K562 (cell line): Measurements from ENCODE around the gene COA6. TPM values are rescaled to one million over a fixed set of nuclear protein-coding genes. Genes with fewer than 3 reads are reported as not detected.

Source experiments
- AFF1 ChIP-seq, 2 experiments: fragments of 450-650 bp; IDR thresholded peaks; 2 replicates each; pipeline ENCODE4 v1.6.1; 2018; ENCODE audit warnings: mild to moderate bottlenecking in 2 of 2, low read depth in 1 of 2; ENCODE audit not compliant: partially characterized antibody in 2 of 2
- AFF4 ChIP-seq: sonication (generic); formaldehyde crosslinking; IDR thresholded peaks from 2 replicates; pipeline ENCODE4 v1.8.0; 2023; ENCODE audit warnings: mild to moderate bottlenecking, missing genetic modification reagents
- BHLHE40 ChIP-seq: IDR thresholded peaks from 2 replicates; pipeline ENCODE4 v1.6.1; 2011; ENCODE audit warnings: low read length, improper control_type of control experiment
- CBX1 ChIP-seq: sonication (generic); IDR thresholded peaks from 2 replicates; pipeline ENCODE4 v1.6.1; 2016; ENCODE audit warnings: antibody characterized with exemption, low read depth, mild to moderate bottlenecking
- CREBBP ChIP-seq: IDR thresholded peaks from one replicate; pipeline ENCODE4 v1.6.1; 2012; ENCODE audit warnings: low read depth, mild to moderate bottlenecking, control low read depth, inconsistent platforms, low read length
- ELF4 ChIP-seq: fragments of 450-650 bp; formaldehyde crosslinking; IDR thresholded peaks from 2 replicates; pipeline ENCODE4 v1.4.0; 2022; ENCODE audit warnings: missing genetic modification characterization
- HCFC1 ChIP-seq: IDR thresholded peaks from 2 replicates; pipeline ENCODE4 v1.6.1; 2012; ENCODE audit warnings: low read depth, low read length, improper control_type of control experiment
- MAFF ChIP-seq: IDR thresholded peaks from 2 replicates; pipeline ENCODE4 v1.6.1; 2012; ENCODE audit warnings: low read length, improper control_type of control experiment
- MAFG ChIP-seq: fragments of 450-650 bp; conservative IDR thresholded peaks from 2 replicates; pipeline ENCODE4 v1.6.1; 2016; ENCODE audit warnings: missing genetic modification characterization, missing compliant biosample characterization
- MAFK ChIP-seq: IDR thresholded peaks from 2 replicates; pipeline ENCODE4 v1.6.1; 2011; ENCODE audit warnings: low read length, improper control_type of control experiment
- MBD2 ChIP-seq: sonication (generic); IDR thresholded peaks from 2 replicates; pipeline ENCODE4 v1.6.1; 2016; ENCODE audit warnings: low read depth, borderline replicate concordance
- MEF2A ChIP-seq: IDR thresholded peaks from 2 replicates; pipeline ENCODE4 v1.6.1; 2011; ENCODE audit warnings: low read depth, mild to moderate bottlenecking, low read length, moderate library complexity; ENCODE audit not compliant: control insufficient read depth
- NR2C2 ChIP-seq, 2 experiments: fragments of 200-800 bp in 1 of 2; sonication (Bioruptor generic) in 1 of 2; sonication (generic) in 1 of 2; formaldehyde crosslinking in 1 of 2; IDR thresholded peaks; 2 replicates each; pipeline versions ENCODE4 v1.6.1 to v1.8.0; 2016 to 2022; ENCODE audit warnings: mild to moderate bottlenecking in 1 of 2, missing compliant biosample characterization in 1 of 2, missing genetic modification characterization in 1 of 2, missing genetic modification reagents in 1 of 2
- PHF20 ChIP-seq: fragments of 450-650 bp; IDR thresholded peaks from 2 replicates; pipeline ENCODE4 v1.6.1; 2018; ENCODE audit not compliant: partially characterized antibody
- PREB ChIP-seq: sonication (generic); formaldehyde crosslinking; IDR thresholded peaks from 2 replicates; pipeline ENCODE4 v1.8.1; 2023; ENCODE audit warnings: mild to moderate bottlenecking, missing genetic modification reagents
- SMAD4 ChIP-seq: fragments of 250-450 bp; sonication (Bioruptor Pico); conservative IDR thresholded peaks from 2 replicates; pipeline ENCODE4 v1.8.0; 2021; ENCODE audit warnings: inconsistent platforms, mild to moderate bottlenecking, moderate library complexity
- TOE1 ChIP-seq, 2 experiments: fragments of 450-650 bp in 1 of 2; sonication (generic) in 1 of 2; formaldehyde crosslinking in 1 of 2; IDR thresholded peaks; 2 replicates each; pipeline versions ENCODE4 v1.7.1 to v1.8.0; 2016 to 2022; ENCODE audit warnings: borderline replicate concordance in 2 of 2, mild to moderate bottlenecking in 2 of 2, antibody characterized with exemption in 1 of 2, inconsistent platforms in 1 of 2, low read depth in 1 of 2, missing genetic modification reagents in 1 of 2, moderate library complexity in 1 of 2
- ZFP36 ChIP-seq: fragments of 150-350 bp; IDR thresholded peaks from 2 replicates; pipeline ENCODE4 v1.6.1; 2018; ENCODE audit warnings: low read length, low read depth; ENCODE audit not compliant: partially characterized antibody
- ZKSCAN3 ChIP-seq: fragments of 250-450 bp; sonication (Bioruptor Pico); IDR thresholded peaks from 2 replicates; pipeline ENCODE4 v1.4.0; 2020
- ZNF354B ChIP-seq: fragments of 250-450 bp; sonication (Bioruptor Pico); IDR thresholded peaks from 2 replicates; pipeline ENCODE4 v1.4.0; 2020
- polyA plus RNA-seq, 8 experiments: library from polyadenylated mRNA; depleted of rRNA in 4 of 8; stranded (reverse) in 5 of 8; unstranded in 3 of 8; fragments of >200 nt; fragmentation: Nextera tagmentation in 2 of 8; fragmentation: Illumina TruSeq in 1 of 8; extraction: Ambion mirVana in 2 of 8; extraction: Trizol in 1 of 8; gene quantifications; 2 replicates each; pipeline versions ENCODE4 v1.2.1 to v1.2.3, GENCODE V29; 2011 to 2014; ENCODE audit warnings: inconsistent platforms in 1 of 8, missing spikeins in 1 of 8
- total RNA-seq, 7 experiments: library from RNA; depleted of rRNA in 6 of 7; stranded (reverse); fragments of >200 nt in 6 of 7; fragmentation: Illumina TruSeq in 2 of 7; extraction: Trizol in 2 of 7; gene quantifications; 2 replicates each; pipeline versions ENCODE4 v1.2.1 to v1.2.3, GENCODE V29; 2011 to 2021; ENCODE audit warnings: low replicate concordance in 1 of 7

COA6 gene
- total and polyA plus RNA-seq, 9 of the 15 experiments (the other 6 are each of a cell fraction or from before 2014, with no cell fraction given), result 77.7 to 187 (median 134) TPM

- TF ChIP-seq AFF4 (CRISPR knock-in tag) (no peak), MBD2 (no peak), MAFK (peak; percentile 61; the same call in 1 of the 2 replicates), ELF4 (CRISPR knock-in tag) (no peak), ZNF354B (CRISPR knock-in tag) (no peak), MEF2A (no peak), TOE1 (IDR thresholded peaks at IDR 0.05; ENCODE audit: borderline replicate concordance) (no peak), TOE1 (CRISPR knock-in tag; IDR thresholded peaks at IDR 0.05; ENCODE audit: borderline replicate concordance, low read depth) (no peak), NR2C2 (CRISPR knock-in tag; IDR thresholded peaks at IDR 0.05) (no peak), NR2C2 (tag; IDR thresholded peaks at IDR 0.05) (no peak), CBX1 (no peak), PREB (CRISPR knock-in tag) (no peak), AFF1 (IDR thresholded peaks at IDR 0.05; ENCODE audit: low read depth in 1 of 2, partially characterized antibody in 2 of 2) (no peak), BHLHE40 (no peak), PHF20 (no peak), ZKSCAN3 (no peak), MAFF (peak; percentile 71), ZFP36 (no peak), MAFG (tag) (peak; percentile 85), CREBBP (no peak), HCFC1 (no peak), SMAD4 (no peak)
These were observed 10.7 kb upstream of the COA6 start (continued) for GRCh38 chr1:234362558-234362957.
